Ishikawa (cell line): ENCODE results near the gene RAB11FIP4.

ENCODE experiments used
- CEBPB ChIP-seq: IDR thresholded peaks from 2 replicates; pipeline ENCODE4 v1.6.1; 2012
- EP300 ChIP-seq: IDR thresholded peaks from 2 replicates; pipeline ENCODE4 v1.6.1; 2012; ENCODE audit warnings: borderline replicate concordance
- MAX ChIP-seq: IDR thresholded peaks from 2 replicates; pipeline ENCODE4 v1.6.1; 2012
- RAD21 ChIP-seq: IDR thresholded peaks from 2 replicates; pipeline ENCODE4 v1.6.1; 2012; ENCODE audit warnings: low read depth
- TAF1 ChIP-seq: IDR thresholded peaks from 2 replicates; pipeline ENCODE4 v1.6.1; 2012; ENCODE audit warnings: low read depth, mild to moderate bottlenecking
- TCF12 ChIP-seq: IDR thresholded peaks from 2 replicates; pipeline ENCODE4 v1.6.1; 2012; ENCODE audit warnings: low read depth

GRCh38 chr17:31496097-31496496 lies 104.6 kb downstream of the RAB11FIP4 start:
- no peak for TF ChIP-seq EP300
- TF ChIP-seq TAF1, result no peak
- no peak for TF ChIP-seq RAD21
- no peak for TF ChIP-seq CEBPB
- TF ChIP-seq MAX, result no peak
- no peak for TF ChIP-seq TCF12
